Karpas-422 (cell line): Measurements from ENCODE around the gene TTBK1. TPM values are rescaled to one million over a fixed set of nuclear protein-coding genes. Genes with fewer than 3 reads are reported as not detected.

Experiments
- DNase-seq: peaks from one replicate; pipeline ENCODE4 v3.0.0-alpha.2; 2015
- H2AFZ ChIP-seq: fragments of 200-600 bp; sonication (generic); 2 replicates; pipeline ENCODE4 v1.6.1; 2014; ENCODE audit warnings: antibody characterized with exemption, low read length, mixed read lengths
- H3K27ac ChIP-seq: fragments of 200-600 bp; sonication (generic); 2 replicates; pipeline ENCODE4 v1.5.1; 2014; ENCODE audit warnings: mild to moderate bottlenecking, low read length, moderate library complexity
- H3K27me3 ChIP-seq: fragments of 200-600 bp; sonication (generic); 2 replicates; pipeline ENCODE4 v1.6.1; 2014; ENCODE audit warnings: low read length, mixed read lengths
- H3K36me3 ChIP-seq: fragments of 200-600 bp; sonication (generic); 2 replicates; pipeline ENCODE4 v1.6.1; 2014; ENCODE audit warnings: low read length, mixed read lengths; ENCODE audit not compliant: insufficient read depth
- H3K4me1 ChIP-seq: fragments of 200-600 bp; sonication (generic); 2 replicates; pipeline ENCODE4 v1.6.1; 2014; ENCODE audit warnings: mild to moderate bottlenecking, low read length, mixed read lengths
- H3K4me2 ChIP-seq: fragments of 200-600 bp; sonication (generic); 2 replicates; pipeline ENCODE4 v1.6.1; 2014; ENCODE audit warnings: low read length, low read depth, mild to moderate bottlenecking; ENCODE audit not compliant: poor library complexity, severe bottlenecking
- H3K4me3 ChIP-seq: fragments of 200-600 bp; sonication (generic); 2 replicates; pipeline ENCODE4 v1.5.1; 2014; ENCODE audit warnings: mild to moderate bottlenecking, antibody characterized with exemption, low read length, mixed read lengths
- H3K79me2 ChIP-seq: fragments of 200-600 bp; sonication (generic); 2 replicates; pipeline ENCODE4 v1.6.1; 2014; ENCODE audit warnings: mild to moderate bottlenecking, low read length, mixed read lengths
- H3K9ac ChIP-seq: fragments of 200-600 bp; sonication (generic); 2 replicates; pipeline ENCODE4 v1.6.0; 2014; ENCODE audit warnings: low read length
- H3K9me2 ChIP-seq: fragments of 200-600 bp; sonication (generic), shearing (Covaris generic); replicated peaks from 2 replicates; pipeline ENCODE4 v1.6.0; 2014; ENCODE audit warnings: mild to moderate bottlenecking, low read length, moderate library complexity; ENCODE audit not compliant: insufficient read depth
- H3K9me3 ChIP-seq: fragments of 300-700, 200-600 bp; sonication (generic); 2 replicates; pipeline ENCODE4 v1.6.1; 2014; ENCODE audit warnings: low read length, mixed read lengths
- H4K20me1 ChIP-seq: fragments of 200-600 bp; sonication (generic); 2 replicates; pipeline ENCODE4 v1.6.1; 2014; ENCODE audit warnings: mild to moderate bottlenecking, antibody characterized with exemption, low read length, low read depth; ENCODE audit not compliant: insufficient read depth
- total RNA-seq: library from RNA; depleted of rRNA; stranded (reverse); fragments of >200 nt; shearing (Covaris generic); gene quantifications from 2 replicates; pipeline ENCODE4 v1.2.3, GENCODE V29; 2014; ENCODE audit warnings: low replicate concordance

The TTBK1 gene
- total RNA-seq, 1 experiment from 2014 or later: 0.34 TPM

GRCh38 chr6:43219119-43219518 is 24.2 kb upstream of the TTBK1 start:
- Histone ChIP-seq H2AFZ (no peak overlapping the region), H3K27me3 (no peaks in the 10 kb centered on the region), H3K9ac (no peak overlapping the region), H3K4me2 (no peak overlapping the region), H4K20me1 (no peaks in the 10 kb centered on the region), H3K79me2 (no peaks in the 10 kb centered on the region), H3K27ac (no peak overlapping the region), H3K9me2 (no peaks in the 10 kb centered on the region), H3K9me3 (no peaks in the 10 kb centered on the region), H3K36me3 (peaks cover 13% of the 10 kb centered on the region), H3K4me3 (no peak overlapping the region), H3K4me1 (peaks cover 6% of the 10 kb centered on the region)
- no peak for DNase-seq

GRCh38 chr6:43219814-43220213 is 23.5 kb upstream of the TTBK1 start:
- H3K9ac ChIP-seq: no peak overlapping the region

GRCh38 chr6:43220439-43220951 is 22.8 kb upstream of the TTBK1 start:
- Histone ChIP-seq H3K4me1 (peaks cover 12% of the 10 kb centered on the region), H3K27me3 (no peaks in the 10 kb centered on the region), H2AFZ (no peak overlapping the region), H4K20me1 (no peaks in the 10 kb centered on the region), H3K79me2 (no peaks in the 10 kb centered on the region; the same call in 1 of the 2 replicates), H3K9me2 (no peaks in the 10 kb centered on the region), H3K36me3 (peaks cover 14% of the 10 kb centered on the region), H3K4me3 (no peak overlapping the region), H3K9ac (no peak overlapping the region), H3K4me2 (no peak overlapping the region), H3K27ac (no peak overlapping the region), H3K9me3 (no peaks in the 10 kb centered on the region)
- no peak for DNase-seq

More at GRCh38 chr6:43219814-43220213, 23.5 kb upstream of the TTBK1 start:
- H2AFZ ChIP-seq: no peak overlapping the region
- DNase-seq: no peak
- no peaks in the 10 kb centered on the region for H3K9me2 ChIP-seq
- no peaks in the 10 kb centered on the region for H4K20me1 ChIP-seq
- H3K9me3 ChIP-seq: no peaks in the 10 kb centered on the region
- no peak overlapping the region for H3K27ac ChIP-seq
- H3K36me3 ChIP-seq: peaks cover 14% of the 10 kb centered on the region
- no peak overlapping the region for H3K4me3 ChIP-seq
- H3K79me2 ChIP-seq: no peaks in the 10 kb centered on the region
- peaks cover 12% of the 10 kb centered on the region for H3K4me1 ChIP-seq
- no peak overlapping the region for H3K4me2 ChIP-seq
- no peaks in the 10 kb centered on the region for H3K27me3 ChIP-seq

- DNase-seq: no peak
- Histone ChIP-seq H3K9ac (no peak overlapping the region), H3K79me2 (peaks cover under 1% of the 10 kb centered on the region; the same call in 1 of the 2 replicates), H3K4me2 (no peak overlapping the region), H3K4me1 (peaks cover 12% of the 10 kb centered on the region), H3K27ac (no peak overlapping the region), H3K9me2 (no peaks in the 10 kb centered on the region), H2AFZ (no peak overlapping the region), H3K27me3 (no peaks in the 10 kb centered on the region), H3K9me3 (no peaks in the 10 kb centered on the region), H3K4me3 (no peak overlapping the region), H3K36me3 (peaks cover 14% of the 10 kb centered on the region), H4K20me1 (no peaks in the 10 kb centered on the region)
These were observed 22.0 kb upstream of the TTBK1 start for GRCh38 chr6:43221046-43221972.

GRCh38 chr6:43222418-43223059 is 20.7 kb upstream of the TTBK1 start:
- DNase-seq: no peak
- Histone ChIP-seq H3K27ac (no peak overlapping the region), H3K27me3 (no peaks in the 10 kb centered on the region), H3K4me3 (no peak overlapping the region), H3K4me1 (peaks cover 12% of the 10 kb centered on the region), H2AFZ (no peak overlapping the region), H3K36me3 (peaks cover 10% of the 10 kb centered on the region), H4K20me1 (no peaks in the 10 kb centered on the region), H3K9ac (no peak overlapping the region), H3K9me3 (no peaks in the 10 kb centered on the region), H3K9me2 (no peaks in the 10 kb centered on the region), H3K79me2 (peaks cover 4% of the 10 kb centered on the region; the same call in 1 of the 2 replicates), H3K4me2 (no peak overlapping the region)

GRCh38 chr6:43223175-43223574 is 20.1 kb upstream of the TTBK1 start:
- peaks cover 14% of the 10 kb centered on the region for H3K4me1 ChIP-seq
- no peak overlapping the region for H3K9ac ChIP-seq
- no peak for DNase-seq
- no peak overlapping the region for H3K4me3 ChIP-seq
- H3K9me3 ChIP-seq: no peaks in the 10 kb centered on the region
- H3K4me2 ChIP-seq: no peak overlapping the region
- peaks cover 10% of the 10 kb centered on the region for H3K79me2 ChIP-seq
- no peaks in the 10 kb centered on the region for H3K27me3 ChIP-seq
- H3K9me2 ChIP-seq: no peaks in the 10 kb centered on the region
- no peaks in the 10 kb centered on the region for H4K20me1 ChIP-seq
- no peak overlapping the region for H3K27ac ChIP-seq
- H2AFZ ChIP-seq: no peak overlapping the region
- peaks cover 7% of the 10 kb centered on the region; the same call in 1 of the 2 replicates for H3K36me3 ChIP-seq

GRCh38 chr6:43226192-43226851 is 17.0 kb upstream of the TTBK1 start:
- no peaks in the 10 kb centered on the region for H3K9me3 ChIP-seq
- DNase-seq: no peak
- H3K9ac ChIP-seq: no peak overlapping the region
- no peak overlapping the region for H3K4me2 ChIP-seq
- H3K27me3 ChIP-seq: no peaks in the 10 kb centered on the region
- H3K4me3 ChIP-seq: no peak overlapping the region
- peaks cover 18% of the 10 kb centered on the region for H3K79me2 ChIP-seq
- peaks cover 7% of the 10 kb centered on the region; the same call in 1 of the 2 replicates for H3K36me3 ChIP-seq
- H3K4me1 ChIP-seq: peaks cover 26% of the 10 kb centered on the region
- no peaks in the 10 kb centered on the region for H4K20me1 ChIP-seq
- H3K9me2 ChIP-seq: no peaks in the 10 kb centered on the region
- no peak overlapping the region for H2AFZ ChIP-seq
- H3K27ac ChIP-seq: no peak overlapping the region
